Measurements from ENCODE around the gene C16orf96. TPM values are rescaled to one million over a fixed set of nuclear protein-coding genes. Genes with fewer than 3 reads are reported as not detected.

Gene C16orf96
- not detected in 2 replicates for total RNA-seq

GRCh38 chr16:4556112-4556511, at the start of gene C16orf96:
C16orf96 (plus strand) TSS chr16:4556340; CDS start chr16:4556490, 150 bp downstream.

GRCh38 chr16:4538350-4539235, 17.5 kb upstream of the C16orf96 start, which contains the start of gene CDIP1:
CDIP1 (minus strand) TSS chr16:4538773; CDS start chr16:4514130, 24,643 bp downstream.

GRCh38 chr16:4614571-4615383, 58.6 kb downstream of the C16orf96 start, which contains the start of gene UBALD1:
UBALD1 (minus strand) TSS chr16:4614888; CDS start chr16:4614797, 91 bp downstream.

GRCh38 chr16:4624015-4624826, 68.1 kb downstream of the C16orf96 start, which contains the start of gene MGRN1:
MGRN1 (plus strand) TSS chr16:4624826; CDS start chr16:4624961, 135 bp downstream.

Other genes with a start within 250 kb of the C16orf96 start
- 5.7 and 8.8 TPM in 2 replicates for gene GLIS2, start 240.3 kb upstream of the C16orf96 start, total RNA-seq
- gene PAM16, start 205.0 kb upstream of the C16orf96 start, total RNA-seq, result 40.1 and 50.4 TPM in 2 replicates
- gene VASN, start 184.5 kb upstream of the C16orf96 start, total RNA-seq, result 94.0 and 148 TPM in 2 replicates
- 9.7 and 14.0 TPM in 2 replicates for gene CORO7, start 139.7 kb upstream of the C16orf96 start, total RNA-seq
- gene DNAJA3, start 130.5 kb upstream of the C16orf96 start, total RNA-seq, result 33.7 and 50.0 TPM in 2 replicates
- gene NMRAL1, start 81.7 kb upstream of the C16orf96 start, total RNA-seq, result 57.8 and 86.4 TPM in 2 replicates
- gene HMOX2, start 79.9 kb upstream of the C16orf96 start, total RNA-seq, result 40.2 and 56.9 TPM in 2 replicates
- gene CDIP1, start 17.6 kb upstream of the C16orf96 start, total RNA-seq, result 18.0 and 22.2 TPM in 2 replicates
- 12.5 and 14.0 TPM in 2 replicates for gene UBALD1, start 58.5 kb downstream of the C16orf96 start, total RNA-seq
- 39.0 and 55.3 TPM in 2 replicates for gene MGRN1, start 68.5 kb downstream of the C16orf96 start, total RNA-seq
- gene NUDT16L1, start 137.2 kb downstream of the C16orf96 start, total RNA-seq, result 23.6 and 34.0 TPM in 2 replicates
- 9.6 and 12.3 TPM in 2 replicates for gene ANKS3, start 177.9 kb downstream of the C16orf96 start, total RNA-seq
- gene DNAAF8, start 178.2 kb downstream of the C16orf96 start, total RNA-seq, result under 0.01 and 0.08 TPM in 2 replicates
- gene ZNF500, start 210.8 kb downstream of the C16orf96 start, total RNA-seq, result 8.4 and 12.5 TPM in 2 replicates
- not detected in 2 replicates for gene SEPTIN12, start 232.0 kb downstream of the C16orf96 start, total RNA-seq
- gene SMIM22, start 239.0 kb downstream of the C16orf96 start, total RNA-seq, result not detected in 2 replicates
- gene ROGDI, start 246.3 kb downstream of the C16orf96 start, total RNA-seq, result 12.9 and 19.8 TPM in 2 replicates